Hematopoietic multipotent progenitor cell treated with erythropoietin and hydrocortisone succinate and interleukin-3 and kit ligand, for 6 days (in vitro differentiated cells): ENCODE results near the gene PRR12.

Experiments
- DNase-seq: peaks from one replicate; pipeline ENCODE4 v3.0.0-alpha.2; 2015

Gene PRR12, protein sequence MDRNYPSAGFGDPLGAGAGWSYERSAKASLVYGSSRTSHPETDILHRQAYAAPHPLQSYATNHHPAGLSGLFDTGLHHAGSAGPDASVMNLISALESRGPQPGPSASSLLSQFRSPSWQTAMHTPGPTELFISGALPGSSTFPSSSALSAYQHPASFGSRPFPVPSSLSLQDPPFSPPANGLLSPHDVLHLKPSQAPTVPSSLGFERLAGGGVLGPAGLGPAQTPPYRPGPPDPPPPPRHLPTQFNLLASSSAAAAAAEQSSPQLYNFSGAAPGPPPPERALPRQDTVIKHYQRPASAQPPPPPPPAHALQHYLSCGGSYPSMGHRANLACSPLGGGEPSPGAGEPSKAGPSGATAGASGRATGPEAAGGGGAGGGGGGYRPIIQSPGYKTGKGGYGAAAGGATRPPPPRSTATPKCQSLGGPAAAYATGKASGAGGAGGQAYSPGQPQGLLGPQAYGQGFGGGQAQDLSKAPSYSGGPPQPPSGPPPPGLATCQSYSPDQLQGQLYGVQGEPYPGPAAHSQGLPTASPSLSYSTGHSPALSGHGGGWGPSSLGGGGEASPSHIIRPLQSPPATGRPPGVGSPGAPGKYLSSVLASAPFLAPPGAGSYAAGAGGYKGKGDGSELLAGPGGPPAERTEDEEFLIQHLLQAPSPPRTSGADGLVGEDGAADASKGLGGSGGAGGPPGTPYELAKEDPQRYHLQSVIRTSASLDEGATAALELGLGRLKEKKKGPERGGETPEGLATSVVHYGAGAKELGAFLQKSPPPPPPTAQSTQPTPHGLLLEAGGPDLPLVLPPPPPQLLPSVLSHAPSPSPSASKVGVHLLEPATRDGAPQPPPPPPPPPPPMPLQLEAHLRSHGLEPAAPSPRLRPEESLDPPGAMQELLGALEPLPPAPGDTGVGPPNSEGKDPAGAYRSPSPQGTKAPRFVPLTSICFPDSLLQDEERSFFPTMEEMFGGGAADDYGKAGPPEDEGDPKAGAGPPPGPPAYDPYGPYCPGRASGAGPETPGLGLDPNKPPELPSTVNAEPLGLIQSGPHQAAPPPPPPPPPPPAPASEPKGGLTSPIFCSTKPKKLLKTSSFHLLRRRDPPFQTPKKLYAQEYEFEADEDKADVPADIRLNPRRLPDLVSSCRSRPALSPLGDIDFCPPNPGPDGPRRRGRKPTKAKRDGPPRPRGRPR (N-terminal part only)

DNA sequence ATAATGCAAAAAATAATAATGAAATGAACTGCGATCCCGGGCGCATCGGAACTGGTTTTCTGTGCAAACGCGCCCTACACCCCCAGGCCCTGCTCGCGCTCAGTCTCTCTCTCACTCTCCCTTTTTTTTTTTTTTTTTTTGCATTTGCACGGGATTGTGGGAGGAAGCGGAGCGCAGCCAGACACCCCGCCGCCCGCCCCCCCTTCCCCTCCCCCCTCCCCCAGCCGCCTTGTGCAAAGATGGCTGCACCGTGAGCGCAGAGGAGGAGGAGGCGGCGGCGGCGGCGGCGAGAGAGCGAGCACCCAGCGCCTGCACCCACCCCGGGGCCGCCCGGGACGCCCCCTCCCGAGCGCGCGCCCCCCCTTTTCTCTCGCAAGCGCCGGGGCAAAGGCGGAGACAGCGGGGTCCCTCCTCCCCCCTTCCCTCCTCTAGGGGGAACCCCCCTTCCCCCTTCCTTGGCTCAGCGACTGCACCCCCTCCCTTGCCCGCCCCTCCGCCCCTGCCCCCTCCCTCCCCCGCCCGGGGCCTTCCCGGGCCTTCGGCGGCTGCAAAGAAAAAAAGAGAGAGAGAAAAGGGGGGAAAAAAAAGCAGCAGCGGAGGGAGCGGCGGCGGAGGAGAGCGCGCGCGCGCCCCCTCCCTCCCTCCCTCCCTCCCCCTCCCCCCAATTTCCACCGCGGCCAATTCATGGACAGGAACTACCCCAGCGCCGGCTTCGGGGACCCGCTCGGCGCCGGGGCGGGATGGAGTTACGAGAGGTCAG, at the start of gene PRR12:
Gene PRR12 (plus strand): TSS at position 212 of the 760 bp plus-strand sequence. CDS start 473 bp downstream, at position 685.
- peak; percentile 87 for DNase-seq

DNA sequence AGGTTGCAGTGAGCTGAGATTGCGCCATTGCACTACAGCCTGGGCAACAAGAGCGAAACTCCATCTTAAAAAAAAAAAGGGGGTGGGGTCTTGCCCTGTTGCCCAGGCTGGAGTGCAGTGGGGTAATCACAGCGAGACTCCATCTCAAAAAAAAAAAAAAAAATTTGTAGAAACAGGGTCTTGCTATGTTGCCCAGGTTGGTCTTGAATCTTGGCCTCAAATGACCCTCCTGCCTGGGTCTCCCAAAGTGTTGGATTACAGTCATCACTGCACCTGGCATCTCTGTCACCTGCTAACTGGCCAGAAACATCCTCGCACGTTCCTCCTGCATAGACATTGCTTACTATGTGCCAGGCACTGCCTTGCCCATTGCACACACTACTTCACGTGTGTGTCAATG, 49.1 kb upstream of the PRR12 start:
- no peak for DNase-seq

DNA sequence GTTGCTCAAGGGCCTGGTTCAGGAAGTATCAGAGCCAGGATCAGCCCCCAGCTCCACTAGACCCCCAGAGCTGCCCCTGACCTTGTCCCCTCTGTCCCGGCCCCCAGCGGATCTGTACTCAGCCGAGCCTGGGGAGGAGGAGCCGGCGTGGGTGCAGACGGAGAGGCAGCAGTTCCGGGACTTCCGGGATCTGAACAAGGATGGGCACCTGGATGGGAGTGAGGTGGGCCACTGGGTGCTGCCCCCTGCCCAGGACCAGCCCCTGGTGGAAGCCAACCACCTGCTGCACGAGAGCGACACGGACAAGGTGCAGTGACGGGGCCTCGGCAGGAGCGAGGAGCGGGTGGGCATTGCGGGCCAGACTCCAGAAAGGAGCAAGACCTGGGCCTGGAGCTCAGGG, 48.5 kb upstream of the PRR12 start:
- DNase-seq = no peak

DNA sequence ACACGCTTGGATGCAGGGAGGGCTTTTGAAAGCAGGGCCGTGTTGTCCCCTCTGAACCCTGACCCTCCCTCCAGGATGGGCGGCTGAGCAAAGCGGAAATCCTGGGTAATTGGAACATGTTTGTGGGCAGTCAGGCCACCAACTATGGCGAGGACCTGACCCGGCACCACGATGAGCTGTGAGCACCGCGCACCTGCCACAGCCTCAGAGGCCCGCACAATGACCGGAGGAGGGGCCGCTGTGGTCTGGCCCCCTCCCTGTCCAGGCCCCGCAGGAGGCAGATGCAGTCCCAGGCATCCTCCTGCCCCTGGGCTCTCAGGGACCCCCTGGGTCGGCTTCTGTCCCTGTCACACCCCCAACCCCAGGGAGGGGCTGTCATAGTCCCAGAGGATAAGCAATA, 48.0 kb upstream of the PRR12 start:
- DNase-seq = no peak

DNA sequence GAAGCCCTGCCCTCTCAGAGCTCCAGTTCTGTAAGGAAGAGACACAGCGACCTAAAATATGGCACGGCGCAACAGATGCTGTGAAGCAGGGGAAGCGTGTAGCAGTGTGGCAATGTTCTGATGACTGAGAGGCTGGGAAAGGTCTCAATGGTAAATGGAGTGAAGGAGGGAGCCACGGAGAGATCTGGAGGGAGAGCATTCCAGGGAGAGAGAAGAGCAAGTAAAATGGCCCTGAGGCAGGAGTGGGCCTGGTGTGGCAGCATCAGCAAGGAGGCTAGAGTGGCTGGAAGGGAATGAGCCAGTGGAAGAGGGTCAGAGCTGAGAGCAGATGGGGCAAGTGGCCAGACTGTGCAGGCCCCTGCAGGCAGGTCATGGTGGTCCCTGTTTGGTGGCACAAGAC, 46.8 kb upstream of the PRR12 start:
- no peak for DNase-seq

DNA sequence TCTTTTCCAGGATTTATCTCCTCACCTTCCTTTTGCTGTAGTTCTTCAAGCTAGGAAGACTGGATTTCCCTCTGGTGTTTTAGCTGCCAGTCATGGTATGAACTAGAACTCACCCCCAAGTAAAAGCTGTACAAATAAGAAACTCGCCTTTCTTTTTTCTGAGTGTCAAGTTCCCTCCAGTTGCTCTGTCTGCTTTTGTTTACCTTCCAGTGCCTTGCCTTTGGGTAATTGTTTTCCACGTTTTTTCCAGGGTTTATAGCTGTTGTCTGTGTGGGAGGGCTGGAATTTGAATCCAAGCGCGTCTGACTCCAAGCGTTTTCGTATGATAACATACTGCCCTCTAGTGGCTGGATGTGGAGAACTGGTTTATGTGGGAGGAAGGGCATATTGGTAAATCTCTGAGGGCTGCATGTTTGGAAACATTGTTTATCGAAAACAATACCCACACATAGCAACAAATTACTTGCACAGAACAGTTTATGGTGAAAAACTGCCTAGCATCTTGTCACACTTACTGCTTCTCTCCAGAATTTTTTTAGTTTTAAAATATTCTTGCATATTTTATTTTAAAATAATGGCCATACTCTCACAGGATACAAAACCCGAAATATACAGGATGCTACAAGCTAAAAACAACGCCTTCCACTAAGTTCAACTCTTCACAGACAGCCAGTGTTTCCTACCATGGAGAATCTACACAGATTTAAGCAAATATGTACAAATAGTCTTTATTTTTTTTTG, 44.0 kb upstream of the PRR12 start:
- DNase-seq = peak; percentile 93

DNA sequence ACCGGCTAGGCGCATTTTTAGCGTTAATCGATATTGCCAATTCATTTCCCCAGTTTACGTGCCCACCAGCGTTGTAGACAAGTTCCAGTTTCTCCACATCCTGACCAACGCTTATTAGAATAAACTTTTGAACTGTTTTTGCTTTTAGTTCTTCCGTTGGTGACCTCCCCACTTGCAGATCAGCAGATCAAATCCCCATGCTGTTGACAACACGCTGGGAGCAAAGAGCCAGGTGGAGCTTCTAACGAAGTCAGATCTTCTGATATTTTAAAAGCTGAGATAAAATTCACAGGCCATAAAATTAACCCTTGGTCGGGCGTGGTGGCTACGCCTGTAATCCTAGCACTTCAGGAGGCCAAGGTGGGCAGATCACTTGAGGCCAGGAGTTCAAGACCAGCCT, 41.9 kb upstream of the PRR12 start:
- peak; percentile 35 for DNase-seq

DNA sequence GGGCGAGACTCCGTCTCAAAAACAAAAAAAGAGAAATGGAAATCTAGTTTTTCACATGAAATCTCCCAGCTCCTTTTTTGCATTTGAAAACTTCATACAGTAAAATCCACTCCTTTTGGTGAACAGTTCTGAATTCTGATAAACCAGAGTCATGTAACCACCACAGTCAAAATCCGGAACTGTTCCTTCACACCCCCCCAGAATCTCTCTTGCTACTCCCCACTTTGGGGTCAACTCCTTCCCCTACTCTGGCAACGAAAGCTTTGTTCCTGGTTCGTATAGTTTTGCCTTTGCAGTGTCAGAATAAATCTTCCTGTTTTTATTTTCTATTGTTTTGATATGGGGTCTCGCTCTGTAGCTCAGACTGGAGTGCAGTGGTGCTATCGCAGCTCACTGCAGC, 39.5 kb upstream of the PRR12 start:
- DNase-seq = no peak

DNA sequence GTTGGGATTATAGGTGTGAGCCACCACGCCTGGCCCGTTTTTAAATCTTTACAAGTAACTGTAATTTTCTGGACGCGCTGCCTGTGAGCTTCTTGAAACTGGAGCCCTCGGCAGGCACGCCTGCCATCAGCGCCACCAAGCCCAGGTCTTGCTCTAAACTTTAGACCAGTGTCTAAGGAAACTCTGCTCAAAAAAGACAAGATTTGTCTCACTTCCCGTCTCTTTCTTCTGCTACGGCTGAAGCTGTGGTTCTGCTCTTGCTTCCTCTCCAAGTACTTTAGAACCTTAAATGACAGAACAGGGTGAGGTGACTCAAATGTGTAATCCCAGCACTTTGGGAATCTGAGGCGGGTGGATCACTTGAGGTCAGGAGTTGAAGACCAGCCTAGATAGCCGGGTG, 38.2 kb upstream of the PRR12 start:
- DNase-seq = no peak

DNA sequence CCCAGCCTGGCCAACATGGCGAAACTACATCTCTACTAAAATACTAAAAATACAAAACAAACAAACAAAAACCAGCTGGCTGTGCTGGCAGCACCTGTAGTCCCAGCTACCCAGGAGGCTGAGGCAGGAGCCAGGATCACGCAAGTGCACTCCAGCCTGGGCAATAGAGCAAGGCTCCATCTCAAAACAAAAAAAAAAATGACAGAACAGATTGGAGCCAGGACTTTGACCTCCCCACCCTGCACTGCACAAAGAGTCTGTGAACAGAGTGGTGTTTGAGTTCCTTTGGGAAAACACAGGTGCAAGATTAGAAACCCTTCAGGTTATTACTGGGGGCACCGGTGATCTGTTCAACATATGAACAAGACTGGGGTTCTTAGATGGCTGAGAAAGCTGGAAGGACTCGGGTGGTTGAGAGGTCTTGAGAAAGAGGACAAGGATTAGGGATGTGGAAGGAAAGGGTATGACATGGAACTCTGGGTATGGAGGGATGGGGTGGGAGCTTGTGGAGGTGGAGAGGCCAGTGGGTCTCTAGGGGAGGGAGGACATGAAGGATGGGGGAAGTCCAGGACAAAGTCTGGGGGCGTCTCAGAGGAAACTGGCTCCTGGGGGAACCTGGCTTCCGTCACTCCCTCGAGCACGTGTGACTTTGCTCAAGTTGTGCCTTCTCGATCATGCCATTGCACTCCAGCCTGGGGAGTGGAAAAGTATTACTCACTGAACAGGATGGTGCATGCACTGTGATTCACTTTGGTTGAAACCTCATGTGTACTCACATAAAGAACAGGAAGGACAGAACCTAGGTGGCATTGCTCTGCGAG, 37.3 kb upstream of the PRR12 start:
- DNase-seq = no peak

DNA sequence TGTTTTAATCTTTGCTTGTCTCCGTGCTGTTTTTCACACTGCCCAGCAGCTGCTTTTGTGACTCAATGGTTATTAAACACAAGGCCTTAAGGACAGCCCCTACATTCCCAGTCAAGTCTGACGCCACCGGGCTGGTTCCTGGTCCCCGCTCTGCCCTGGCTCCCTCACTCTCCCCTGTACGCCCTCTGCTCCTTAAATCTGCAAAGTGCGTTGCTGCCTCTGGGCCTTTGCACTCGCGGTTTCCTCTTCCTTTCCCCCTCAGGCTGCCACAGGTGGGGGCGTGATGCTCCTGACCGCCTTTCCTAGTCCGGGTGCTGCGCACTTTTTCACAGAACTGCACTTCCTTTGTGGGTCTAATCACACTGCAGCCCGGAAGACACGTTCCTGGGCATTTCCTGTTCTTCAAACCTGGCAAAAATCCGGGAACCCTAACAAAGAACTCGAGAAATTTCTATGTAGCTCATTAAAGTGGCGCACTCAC, 36.2 kb upstream of the PRR12 start:
- no peak for DNase-seq

DNA sequence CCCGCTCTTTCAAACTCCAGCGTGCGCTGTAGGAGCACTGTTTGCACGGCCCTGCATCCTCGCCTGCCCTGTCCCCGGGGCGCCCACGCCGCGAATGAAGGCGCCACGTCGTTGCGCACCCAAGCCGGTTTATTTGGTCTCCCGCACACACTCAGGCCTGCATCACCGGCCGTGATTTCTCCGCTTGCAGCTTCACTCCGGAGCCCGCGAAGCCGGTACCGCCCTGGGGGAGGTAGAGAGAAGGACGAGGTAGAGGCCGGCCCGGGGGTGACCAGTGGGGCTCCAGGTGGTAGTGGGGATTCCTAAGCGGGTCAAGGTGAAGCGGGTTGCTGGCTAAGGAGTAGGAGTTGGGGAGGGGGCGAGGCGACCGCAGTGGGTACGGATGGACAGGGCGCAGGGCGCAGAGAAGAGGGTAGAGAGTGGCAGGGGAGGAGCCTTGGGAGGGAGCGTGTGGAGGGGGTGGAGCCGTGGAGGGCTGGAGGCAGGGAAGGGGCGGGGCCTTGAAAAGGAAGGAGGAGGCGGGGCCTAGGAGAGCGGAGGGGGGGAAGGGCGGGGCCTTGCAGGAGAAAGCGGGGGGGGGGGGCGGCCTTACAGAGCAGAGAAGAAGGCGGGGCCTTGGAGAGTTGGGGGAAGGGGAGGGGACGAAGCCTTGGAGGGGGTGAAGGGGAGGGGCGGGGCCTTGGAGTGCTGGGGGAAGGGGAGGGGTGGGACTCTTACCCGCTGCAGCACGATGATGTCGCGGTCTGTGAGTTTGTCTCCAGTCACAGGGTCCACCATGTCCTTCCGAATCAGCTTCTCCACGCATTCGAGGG, 35.2 kb upstream of the PRR12 start:
- DNase-seq = peak; percentile 88

DNA sequence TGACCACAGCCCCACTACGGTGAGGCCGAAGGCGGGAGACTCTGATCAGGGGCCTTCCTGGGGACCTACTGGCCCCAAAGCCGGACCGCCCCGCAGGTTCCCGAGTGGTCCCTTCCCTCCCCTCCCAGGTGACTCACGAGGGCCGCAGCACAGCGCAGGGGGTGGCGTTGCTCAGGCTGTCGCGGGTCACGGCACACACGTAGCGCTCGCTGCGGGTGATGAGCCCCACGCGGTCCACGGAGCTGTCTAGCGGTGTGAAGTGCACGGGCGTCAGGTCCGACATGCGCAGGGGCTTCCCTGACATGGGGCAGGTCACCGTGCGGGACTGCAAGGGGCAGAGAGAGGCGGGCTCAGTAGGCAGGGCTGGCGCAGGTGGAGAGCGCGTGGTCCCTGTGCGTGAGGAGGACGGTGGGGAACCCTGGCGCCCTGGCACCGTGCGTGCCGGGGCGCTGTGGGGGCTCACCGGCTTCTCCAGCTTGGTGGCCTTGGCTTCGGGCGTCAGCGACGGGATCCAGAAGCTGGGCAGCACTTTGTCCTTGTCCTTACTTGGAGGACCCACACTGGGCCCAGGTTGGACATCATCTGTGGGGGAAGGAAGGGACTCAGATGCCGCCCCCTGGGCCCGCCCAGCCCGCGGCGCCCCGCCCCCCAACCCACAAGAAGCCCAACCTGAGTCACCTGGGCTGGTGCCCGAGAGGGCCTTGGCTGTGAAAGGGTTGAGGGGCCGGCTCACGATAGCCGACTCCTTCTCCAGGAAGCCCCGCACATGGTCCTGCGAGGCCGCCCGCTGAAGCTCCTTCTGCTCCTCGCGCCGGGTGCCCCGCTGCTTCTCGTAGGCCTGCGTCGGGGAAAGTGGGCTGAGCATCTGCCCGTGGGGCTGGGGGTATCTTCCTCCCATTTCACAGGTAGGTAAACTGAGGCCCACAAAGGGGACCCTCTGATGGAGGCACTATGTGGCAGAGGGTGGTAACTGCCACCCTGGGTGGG, 34.3 kb upstream of the PRR12 start:
- no peak for DNase-seq

DNA sequence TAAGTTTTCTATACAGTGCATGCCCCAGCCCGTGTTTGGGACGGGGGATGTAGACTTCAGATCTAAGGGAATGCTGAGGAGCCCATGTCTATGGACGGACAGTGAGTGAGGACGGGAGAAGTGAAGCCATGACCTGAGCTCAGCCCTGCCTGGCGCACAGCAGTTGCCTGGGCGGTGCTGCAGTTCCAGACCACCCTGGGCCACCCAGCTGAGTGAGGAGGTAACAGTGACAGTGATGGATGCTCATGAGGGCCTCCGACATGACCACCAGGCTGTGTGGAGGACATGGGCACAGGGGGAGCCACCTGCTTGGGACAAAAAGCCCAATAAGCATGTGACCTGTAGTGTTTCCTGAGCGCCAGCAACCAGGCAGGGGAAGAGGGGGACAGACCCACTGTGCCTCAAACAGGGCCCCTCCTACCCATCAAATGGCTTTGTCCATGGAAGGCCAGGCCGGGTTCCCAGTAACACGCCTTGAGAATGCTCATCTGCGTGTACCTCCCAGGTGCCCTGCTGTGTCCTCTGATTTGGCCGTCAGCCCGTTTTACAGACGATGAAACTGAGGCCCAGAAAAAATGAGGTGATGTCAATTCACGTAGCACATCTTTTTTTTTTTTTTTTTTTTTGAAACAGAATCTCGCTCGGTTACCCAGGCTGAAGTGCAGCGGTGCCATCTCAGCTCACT, 33.2 kb upstream of the PRR12 start:
- DNase-seq = no peak

DNA sequence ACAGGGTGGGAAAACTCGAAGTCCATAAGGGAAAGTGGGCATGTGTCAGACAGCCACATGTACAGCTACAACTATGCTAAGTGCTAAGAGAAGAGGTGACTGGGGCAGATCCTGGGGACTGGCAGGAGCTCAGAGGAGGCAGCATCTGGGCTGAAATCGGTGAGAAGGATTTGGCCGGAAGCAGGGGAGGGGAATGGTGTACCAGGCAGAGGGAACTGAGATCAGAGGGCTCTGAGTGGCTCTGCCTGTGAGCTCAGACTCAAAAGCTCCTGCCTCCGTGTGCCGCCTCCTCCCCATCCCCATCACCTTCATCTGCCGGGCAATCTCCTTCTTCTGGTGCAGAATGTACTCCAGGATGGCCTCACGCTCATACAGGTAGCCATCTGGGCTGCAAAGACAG, 32.4 kb upstream of the PRR12 start:
- no peak for DNase-seq

DNA sequence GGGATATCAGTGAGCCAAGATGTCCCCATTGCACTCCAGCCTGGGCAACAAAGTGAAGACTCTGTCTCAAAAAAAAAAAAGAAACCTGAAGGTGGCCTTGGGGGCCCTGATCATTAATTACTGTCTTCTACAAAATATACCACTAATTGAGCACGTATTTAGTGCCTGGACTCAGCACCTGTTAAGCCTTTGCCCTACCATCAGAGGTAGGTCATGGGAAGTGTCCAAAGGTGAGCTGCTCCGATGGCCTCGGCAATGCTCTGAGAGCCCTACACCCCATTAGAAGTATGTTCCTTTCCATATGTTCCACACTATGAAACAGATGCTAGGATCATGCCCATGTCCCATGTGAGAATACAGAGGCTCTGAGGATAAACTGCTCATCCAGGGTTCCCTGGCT, 31.5 kb upstream of the PRR12 start:
- no peak for DNase-seq

DNA sequence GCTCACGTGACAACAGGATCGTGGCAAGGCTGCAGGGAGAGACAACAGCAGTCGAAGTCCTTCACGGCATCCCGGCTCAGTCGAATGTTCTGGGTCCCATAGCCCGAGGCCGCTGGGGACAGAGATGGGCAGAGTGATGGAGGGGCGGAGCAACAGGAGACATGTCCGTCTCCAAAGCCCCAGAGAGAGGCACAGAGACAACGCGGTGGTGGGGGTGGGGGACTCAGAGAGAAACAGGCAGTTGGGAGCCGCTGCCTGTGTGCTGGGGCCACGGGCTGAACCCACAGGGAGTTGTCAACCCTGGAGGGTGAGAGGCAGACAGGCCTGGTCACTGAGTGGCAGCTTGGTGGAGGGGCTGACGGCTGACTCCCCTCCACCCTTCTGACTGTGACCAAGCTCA, 31.1 kb upstream of the PRR12 start:
- no peak for DNase-seq

DNA sequence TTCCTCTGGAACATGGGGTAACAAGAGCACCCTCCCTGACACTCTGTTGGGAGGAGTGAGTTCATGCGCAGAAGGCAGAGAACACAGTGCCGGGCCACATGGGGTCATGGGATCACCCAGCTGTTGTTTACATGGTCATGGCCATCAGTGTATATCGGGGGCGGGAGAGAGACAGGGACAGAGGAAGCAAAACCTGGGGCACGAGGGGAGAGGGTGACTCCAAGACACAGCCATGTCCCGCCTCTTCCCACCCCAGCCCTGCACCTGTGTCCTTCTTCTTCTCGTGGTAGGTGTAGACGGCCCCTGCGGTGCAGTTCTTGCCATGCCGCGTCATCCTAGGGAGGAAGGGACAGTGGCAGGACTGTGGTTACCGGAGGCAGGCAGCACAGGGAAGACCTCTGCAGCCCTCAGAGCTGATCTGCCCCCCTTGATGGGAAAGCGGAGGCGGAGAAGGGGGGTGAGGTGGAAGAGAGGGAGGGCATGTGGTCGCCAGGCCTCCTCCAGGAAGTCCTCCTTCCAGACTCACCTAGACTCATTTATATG, 30.6 kb upstream of the PRR12 start:
- DNase-seq = no peak
